NCI-H526 (cell line): Measurements from ENCODE around the gene MMP15.
"Not testable (repeated sequence)": the region's sequence is repeated elsewhere in the genome, so short reads cannot be mapped to it uniquely, and the experiment has no call there.

Experiments
- DNase-seq, 2 experiments: peaks; one replicate each; lab custom pipeline; 2025; lab: John Stamatoyannopoulos, UW

Gene MMP15

GRCh38 chr16:58049232-58050185 is 24.0 kb downstream of the MMP15 start:
- no peak for DNase-seq

DNA sequence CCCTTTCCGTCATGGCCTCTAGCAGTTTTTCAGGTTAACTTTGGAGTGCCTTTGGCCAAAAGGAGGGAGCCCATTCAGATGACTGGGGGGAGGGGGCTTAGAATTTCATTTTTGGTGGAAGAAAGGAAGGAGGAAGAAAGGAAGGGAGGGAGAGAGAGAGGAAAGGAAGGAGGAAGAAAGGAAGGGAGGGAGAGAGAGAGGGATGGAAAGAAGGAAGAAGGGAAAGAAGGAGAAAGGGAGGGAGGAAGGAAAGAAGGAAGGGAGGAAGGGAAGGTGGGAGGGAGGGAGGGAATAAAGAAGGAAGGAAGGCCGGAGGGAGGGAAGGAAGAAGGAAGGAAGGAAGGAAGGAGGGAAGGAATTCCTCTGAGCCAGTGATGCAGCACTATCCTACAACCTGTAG is 25.7 kb downstream of the MMP15 start:
- no peak for DNase-seq

GRCh38 chr16:58051821-58052603 is 26.5 kb downstream of the MMP15 start:
- DNase-seq = no peak

- DNase-seq = no peak
Measured at GRCh38 chr16:58053682-58054005, 28.1 kb downstream of the MMP15 start.

DNA sequence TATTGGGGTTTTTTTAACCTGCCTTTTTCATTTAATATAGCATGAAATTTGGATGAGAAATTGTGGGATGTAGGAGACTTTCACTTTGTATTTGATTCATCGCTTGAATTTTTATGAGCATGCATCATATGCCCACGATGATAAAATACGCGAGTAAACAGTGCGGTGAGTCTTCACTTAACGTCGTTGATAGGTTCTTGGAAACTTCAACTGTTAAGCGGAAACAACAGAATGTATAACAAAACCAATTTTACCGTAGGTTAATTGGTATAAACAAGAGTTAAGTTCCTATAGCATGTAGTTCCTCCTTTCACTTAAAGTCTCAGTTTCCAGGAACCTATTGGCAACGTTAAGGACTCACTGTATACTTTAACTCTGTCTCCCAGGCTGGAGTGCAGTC is 28.7 kb downstream of the MMP15 start:
- no peak for DNase-seq

DNA sequence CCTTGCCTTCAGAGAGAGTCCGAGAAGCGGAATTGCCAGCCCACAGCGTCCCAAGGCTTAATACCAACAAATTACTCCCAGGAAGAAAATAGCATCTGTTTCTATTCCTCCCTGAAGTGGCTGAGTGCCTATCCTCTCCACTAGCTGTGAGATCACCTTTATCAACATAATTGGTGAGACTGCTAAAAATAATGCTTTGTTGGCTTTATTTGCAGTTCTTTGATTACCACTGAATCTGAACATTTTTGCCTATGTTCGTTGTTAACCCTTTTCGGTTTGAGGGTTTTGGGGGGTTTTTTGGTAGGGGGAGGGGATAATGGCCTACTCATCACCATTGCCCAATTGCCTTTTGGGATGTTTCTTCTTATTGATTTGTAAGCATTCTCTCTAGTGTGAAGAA is 31.0 kb downstream of the MMP15 start:
- DNase-seq = no peak

GRCh38 chr16:58057121-58057520 is 31.6 kb downstream of the MMP15 start:
- DNase-seq = no peak

DNA sequence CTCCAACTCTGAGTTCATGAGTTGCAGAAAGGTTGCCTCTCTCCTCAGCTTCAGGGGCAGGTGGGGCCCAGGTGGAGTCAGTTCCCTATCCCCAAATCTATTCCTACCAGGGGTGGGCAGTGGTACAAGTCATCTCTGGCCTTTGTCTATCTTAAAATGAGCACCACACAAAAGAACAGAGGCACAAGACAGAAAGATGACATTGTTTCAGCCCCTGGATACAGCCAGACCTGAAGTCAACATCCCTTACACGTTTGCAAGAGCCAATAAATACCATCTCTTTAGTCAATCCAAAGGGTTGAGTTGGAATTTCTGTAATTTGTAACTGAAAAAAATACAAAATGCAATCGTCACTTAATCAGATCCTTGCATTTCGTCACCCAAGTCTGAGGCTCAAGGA is 32.2 kb downstream of the MMP15 start:
- no peak for DNase-seq

DNA sequence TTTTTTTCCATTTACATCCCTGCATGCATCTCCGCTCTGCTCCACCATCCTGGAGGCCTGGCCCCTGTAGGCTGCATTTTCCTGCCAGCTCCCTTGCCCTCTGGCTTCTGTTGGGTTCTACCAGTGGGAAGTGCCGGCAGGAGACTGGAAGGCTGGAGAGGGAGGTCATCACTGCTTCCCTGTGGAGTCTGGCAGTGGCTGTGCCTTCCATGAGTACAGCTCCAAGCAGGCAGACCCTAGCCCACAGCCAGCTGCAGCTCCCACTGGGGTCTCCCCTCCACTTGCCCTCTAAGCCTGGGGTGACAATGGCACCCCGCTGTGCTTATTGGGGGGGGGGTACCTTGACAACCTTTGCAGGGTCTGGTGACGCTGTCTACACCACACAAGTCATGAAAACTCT is 37.3 kb downstream of the MMP15 start:
- DNase-seq = no peak

GRCh38 chr16:58063377-58064076 is 38.0 kb downstream of the MMP15 start:
- DNase-seq = no peak

DNA sequence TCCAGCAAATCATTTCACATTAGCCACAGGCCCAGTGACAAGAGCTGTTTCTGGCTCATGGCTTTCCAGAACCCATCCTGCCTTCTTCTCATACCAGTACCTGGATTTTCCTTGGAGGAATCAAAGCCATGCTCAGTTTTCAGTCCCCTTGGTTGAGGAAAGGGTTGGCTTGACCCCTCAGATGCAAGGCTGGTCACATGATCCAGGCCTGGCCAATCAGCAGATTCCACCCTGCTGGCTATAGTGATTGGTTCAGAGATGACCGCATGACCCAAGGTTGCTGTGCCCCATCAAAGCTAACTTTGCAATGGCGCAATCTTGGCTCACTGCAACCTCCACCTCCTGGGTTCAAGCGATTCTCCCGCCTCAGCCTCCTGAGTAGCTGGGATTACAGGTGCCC is 45.0 kb downstream of the MMP15 start:
- DNase-seq = no peak

DNA sequence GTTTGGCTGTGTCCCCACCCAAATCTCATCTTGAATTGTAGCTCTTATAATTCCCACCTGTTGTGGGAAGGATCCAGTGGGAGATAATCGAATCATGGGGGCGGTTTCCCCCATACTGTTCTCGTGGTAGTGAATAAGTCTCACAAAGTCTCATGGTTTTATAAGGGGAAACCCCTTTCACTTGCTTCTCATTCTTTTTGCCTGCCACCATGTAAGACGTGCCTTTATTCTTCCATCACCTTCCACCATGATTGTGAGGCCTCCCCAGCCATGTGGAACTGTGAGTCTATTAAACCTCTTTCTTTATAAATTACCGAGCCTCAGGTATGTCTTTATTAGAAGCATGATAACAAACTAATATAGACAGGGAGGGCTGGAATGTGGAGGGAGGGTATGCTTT is 46.6 kb downstream of the MMP15 start:
- DNase-seq = not testable (repeated sequence)

GRCh38 chr16:58073086-58073485 is 47.5 kb downstream of the MMP15 start:
- not testable (repeated sequence) for DNase-seq

- no peak for DNase-seq
Measured at GRCh38 chr16:58074657-58075056, 49.1 kb downstream of the MMP15 start.

GRCh38 chr16:58076514-58076913 is 51.0 kb downstream of the MMP15 start:
- no peak for DNase-seq

DNA sequence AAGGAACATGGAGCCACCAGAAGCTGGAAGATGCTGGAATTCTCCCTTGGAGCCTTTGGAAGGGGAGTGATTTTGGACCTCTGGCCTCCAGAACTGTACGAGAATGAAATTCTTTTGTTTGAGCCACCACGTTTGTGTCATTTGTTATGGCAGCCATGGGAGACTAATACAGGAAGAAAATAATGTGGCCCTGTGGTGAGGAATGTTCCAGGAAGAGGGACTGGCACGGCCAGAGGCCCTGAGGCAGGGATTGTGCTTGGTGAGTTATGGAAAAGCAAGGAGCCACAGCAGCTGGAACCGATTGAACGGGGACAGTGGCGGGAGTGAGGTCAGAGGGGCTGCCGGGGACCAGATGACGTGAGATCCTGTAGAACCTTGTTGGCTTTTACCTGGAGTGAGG is 52.2 kb downstream of the MMP15 start:
- no peak for DNase-seq

GRCh38 chr16:58080657-58081056 is 55.1 kb downstream of the MMP15 start:
- DNase-seq = not testable (repeated sequence)

- DNase-seq = no peak
Measured at GRCh38 chr16:58082381-58082780, 56.8 kb downstream of the MMP15 start.

GRCh38 chr16:58084635-58085034 is 59.1 kb downstream of the MMP15 start:
- no peak for DNase-seq

DNA sequence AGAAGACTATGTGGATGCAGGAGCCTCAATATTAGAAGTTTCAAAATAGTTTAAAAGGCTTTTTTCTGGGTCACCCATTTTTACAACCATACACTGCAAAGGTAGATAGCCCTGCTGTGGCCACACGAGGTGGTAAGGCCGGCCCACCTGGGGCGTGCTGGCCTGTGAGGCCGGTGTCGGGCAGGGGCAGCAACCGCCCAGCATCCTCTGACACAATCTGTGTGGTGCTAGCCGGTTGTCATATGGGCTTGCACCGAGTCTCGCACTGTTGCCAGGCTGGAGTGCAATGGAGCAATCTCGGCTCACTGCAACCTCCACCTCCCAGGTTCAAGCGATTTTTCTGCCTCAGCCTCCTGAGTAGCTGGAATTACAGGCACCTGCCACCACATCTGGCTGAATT is 59.6 kb downstream of the MMP15 start:
- DNase-seq = no peak

- DNase-seq = no peak
Measured at GRCh38 chr16:58085584-58086251, 60.2 kb downstream of the MMP15 start.
